Liver (tissue), 9 donors: ENCODE measurements around the gene CEP350. TPM values are rescaled to one million over a fixed set of nuclear protein-coding genes. Genes with fewer than 3 reads are reported as not detected.

Source experiments
- DNase-seq: peaks from one replicate; pipeline ENCODE4 v3.0.0-alpha.2; 2017; ENCODE audit warnings: low spot score
- H3K27ac ChIP-seq, 2 donors: one replicate each; pipeline ENCODE4 v1.7.0; 2013; ENCODE audit warnings: inconsistent platforms in 2 of 2, low read length in 2 of 2, control low read depth in 1 of 2, low read depth in 1 of 2, mild to moderate bottlenecking in 1 of 2
- H3K27me3 ChIP-seq, 4 donors: one replicate each; pipeline versions ENCODE4 v1.6.1 to v1.7.0; 2013; ENCODE audit warnings: low read length in 3 of 4, inconsistent platforms in 1 of 4, mild to moderate bottlenecking in 1 of 4, moderate library complexity in 1 of 4; ENCODE audit not compliant: control insufficient read depth in 4 of 4, insufficient read depth in 4 of 4
- H3K36me3 ChIP-seq, 4 donors: one replicate each; pipeline versions ENCODE4 v1.6.1 to v1.7.0; 2013; ENCODE audit warnings: low read length in 3 of 4, mild to moderate bottlenecking in 3 of 4, low read depth in 1 of 4, moderate library complexity in 1 of 4; ENCODE audit not compliant: control insufficient read depth in 4 of 4, insufficient read depth in 3 of 4
- H3K4me1 ChIP-seq, 4 donors: one replicate each; pipeline versions ENCODE4 v1.6.1 to v1.7.0; 2013; ENCODE audit warnings: low read length in 3 of 4, mild to moderate bottlenecking in 3 of 4, moderate library complexity in 1 of 4; ENCODE audit not compliant: control insufficient read depth in 4 of 4, insufficient read depth in 4 of 4
- H3K4me3 ChIP-seq, 3 donors: one replicate each; pipeline versions ENCODE4 v1.6.1 to v1.7.0; 2013; ENCODE audit warnings: low read length in 3 of 3, control low read depth in 1 of 3, low read depth in 1 of 3, mild to moderate bottlenecking in 1 of 3
- H3K9ac ChIP-seq, 2 donors: one replicate each; pipeline ENCODE4 v1.7.0; 2013; ENCODE audit warnings: low read length in 2 of 2, mild to moderate bottlenecking in 2 of 2, moderate library complexity in 2 of 2, control low read depth in 1 of 2, low read depth in 1 of 2
- H3K9me3 ChIP-seq, 4 donors: one replicate each; pipeline versions ENCODE4 v1.6.1 to v1.7.0; 2013; ENCODE audit warnings: low read length in 3 of 4; ENCODE audit not compliant: control insufficient read depth in 4 of 4
- FOXA1 ChIP-seq: IDR thresholded peaks from 2 replicates; pipeline ENCODE4 v1.6.1; 2016; ENCODE audit warnings: antibody characterized with exemption
- FOXA2 ChIP-seq: IDR thresholded peaks from 2 replicates; pipeline ENCODE4 v1.6.1; 2016; ENCODE audit warnings: antibody characterized with exemption
- GABPA ChIP-seq, 2 donors: IDR thresholded peaks in 1 of 2; conservative IDR thresholded peaks in 1 of 2; 2 replicates each; pipeline ENCODE4 v1.6.1; 2016; ENCODE audit warnings: antibody characterized with exemption in 2 of 2, mild to moderate bottlenecking in 1 of 2, moderate library complexity in 1 of 2
- HNF4A ChIP-seq, 2 donors: conservative IDR thresholded peaks; 2 replicates each; pipeline ENCODE4 v1.6.1; 2016; ENCODE audit warnings: antibody characterized with exemption in 2 of 2, mild to moderate bottlenecking in 2 of 2
- HNF4G ChIP-seq: IDR thresholded peaks from 2 replicates; pipeline ENCODE4 v1.6.1; 2016; ENCODE audit warnings: antibody characterized with exemption
- JUND ChIP-seq, 2 donors: IDR thresholded peaks; 2 replicates each; pipeline ENCODE4 v1.6.1; 2016; ENCODE audit warnings: antibody characterized with exemption in 2 of 2
- MAX ChIP-seq: IDR thresholded peaks from 2 replicates; pipeline ENCODE4 v1.6.1; 2016; ENCODE audit warnings: antibody characterized with exemption
- RAD21 ChIP-seq, 2 donors: IDR thresholded peaks; 2 replicates each; pipeline ENCODE4 v1.6.1; 2016; ENCODE audit warnings: antibody characterized with exemption in 2 of 2, mild to moderate bottlenecking in 2 of 2
- SP1 ChIP-seq: IDR thresholded peaks from 2 replicates; pipeline ENCODE4 v1.6.1; 2018; ENCODE audit warnings: antibody characterized with exemption, mild to moderate bottlenecking
- TAF1 ChIP-seq: conservative IDR thresholded peaks from 2 replicates; pipeline ENCODE4 v1.6.1; 2016; ENCODE audit warnings: antibody characterized with exemption, mild to moderate bottlenecking
- YY1 ChIP-seq: IDR thresholded peaks from 2 replicates; pipeline ENCODE4 v1.6.1; 2016; ENCODE audit warnings: antibody characterized with exemption, mild to moderate bottlenecking
- ZBTB33 ChIP-seq: IDR thresholded peaks from 2 replicates; pipeline ENCODE4 v1.6.1; 2016; ENCODE audit warnings: antibody characterized with exemption
- WGBS: extraction: QIAGEN DNeasy Blood & Tissue Kit; methylation state at CpG from one replicate; pipeline ENCODE4 v1.1.7; 2013; 5-methylcytosine and 5-hydroxymethylcytosine counted together
- polyA plus RNA-seq, 2 donors: library from polyadenylated mRNA; stranded (reverse) in 1 of 2; unstranded in 1 of 2; fragments of 200-250 nt in 1 of 2; fragments of >200 nt in 1 of 2; fragmentation: Nextera tagmentation in 1 of 2; extraction: Ambion mirVana in 1 of 2; gene quantifications; one replicate each; pipeline versions ENCODE4 v1.2.1 to v1.2.3, GENCODE V29; 2013 to 2015
- total RNA-seq, 2 donors: library from RNA; depleted of rRNA; stranded (reverse); fragments of >200 nt; gene quantifications; one replicate each; pipeline ENCODE4 v1.2.3, GENCODE V29; 2014
- TF ChIP-seq, protein P1 (sequence below): IDR thresholded peaks from 2 replicates; pipeline ENCODE4 v1.6.1; 2016; ENCODE audit warnings: antibody characterized with exemption, mild to moderate bottlenecking
- TF ChIP-seq, protein P2 (sequence below): IDR thresholded peaks from 2 replicates; pipeline ENCODE4 v1.6.1; 2016; ENCODE audit warnings: antibody characterized with exemption
- donor health status: healthy.
- donor health status: healthy.
- donor health status: healthy.
- donor health status: healthy.
- donor health status: healthy.

The CEP350 gene
- total and polyA plus RNA-seq, 4 donors: 4.5 to 49.0 (median 18.9) TPM

- no peak for DNase-seq
- Histone ChIP-seq H3K4me3 (no peak overlapping the region), H3K27ac (no peak overlapping the region), H3K9me3 (no peaks in the 10 kb centered on the region), H3K9ac (no peak overlapping the region), H3K27me3 (no peaks in the 10 kb centered on the region), H3K36me3 (peaks cover 6 to 40% (median 26%) of the 10 kb centered on the region in 4 donors), H3K4me1 (no peaks in the 10 kb centered on the region)
- TF ChIP-seq YY1: no peak
- TF ChIP-seq JUND (IDR thresholded peaks at IDR 0.05): no peak
- no peak for TF ChIP-seq FOXA1
- TF ChIP-seq, protein P1, sequence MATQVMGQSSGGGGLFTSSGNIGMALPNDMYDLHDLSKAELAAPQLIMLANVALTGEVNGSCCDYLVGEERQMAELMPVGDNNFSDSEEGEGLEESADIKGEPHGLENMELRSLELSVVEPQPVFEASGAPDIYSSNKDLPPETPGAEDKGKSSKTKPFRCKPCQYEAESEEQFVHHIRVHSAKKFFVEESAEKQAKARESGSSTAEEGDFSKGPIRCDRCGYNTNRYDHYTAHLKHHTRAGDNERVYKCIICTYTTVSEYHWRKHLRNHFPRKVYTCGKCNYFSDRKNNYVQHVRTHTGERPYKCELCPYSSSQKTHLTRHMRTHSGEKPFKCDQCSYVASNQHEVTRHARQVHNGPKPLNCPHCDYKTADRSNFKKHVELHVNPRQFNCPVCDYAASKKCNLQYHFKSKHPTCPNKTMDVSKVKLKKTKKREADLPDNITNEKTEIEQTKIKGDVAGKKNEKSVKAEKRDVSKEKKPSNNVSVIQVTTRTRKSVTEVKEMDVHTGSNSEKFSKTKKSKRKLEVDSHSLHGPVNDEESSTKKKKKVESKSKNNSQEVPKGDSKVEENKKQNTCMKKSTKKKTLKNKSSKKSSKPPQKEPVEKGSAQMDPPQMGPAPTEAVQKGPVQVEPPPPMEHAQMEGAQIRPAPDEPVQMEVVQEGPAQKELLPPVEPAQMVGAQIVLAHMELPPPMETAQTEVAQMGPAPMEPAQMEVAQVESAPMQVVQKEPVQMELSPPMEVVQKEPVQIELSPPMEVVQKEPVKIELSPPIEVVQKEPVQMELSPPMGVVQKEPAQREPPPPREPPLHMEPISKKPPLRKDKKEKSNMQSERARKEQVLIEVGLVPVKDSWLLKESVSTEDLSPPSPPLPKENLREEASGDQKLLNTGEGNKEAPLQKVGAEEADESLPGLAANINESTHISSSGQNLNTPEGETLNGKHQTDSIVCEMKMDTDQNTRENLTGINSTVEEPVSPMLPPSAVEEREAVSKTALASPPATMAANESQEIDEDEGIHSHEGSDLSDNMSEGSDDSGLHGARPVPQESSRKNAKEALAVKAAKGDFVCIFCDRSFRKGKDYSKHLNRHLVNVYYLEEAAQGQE: no peak
- no peak for TF ChIP-seq FOXA2
- TF ChIP-seq TAF1: no peak
- TF ChIP-seq GABPA (IDR thresholded peaks at IDR 0.05 in 1 of 2, conservative IDR thresholded peaks at IDR 0.05 in 1 of 2): no peak
- no peak for TF ChIP-seq HNF4G
Observed at GRCh38 chr1:180057883-180058396, 103.3 kb downstream of the CEP350 start.

DNA sequence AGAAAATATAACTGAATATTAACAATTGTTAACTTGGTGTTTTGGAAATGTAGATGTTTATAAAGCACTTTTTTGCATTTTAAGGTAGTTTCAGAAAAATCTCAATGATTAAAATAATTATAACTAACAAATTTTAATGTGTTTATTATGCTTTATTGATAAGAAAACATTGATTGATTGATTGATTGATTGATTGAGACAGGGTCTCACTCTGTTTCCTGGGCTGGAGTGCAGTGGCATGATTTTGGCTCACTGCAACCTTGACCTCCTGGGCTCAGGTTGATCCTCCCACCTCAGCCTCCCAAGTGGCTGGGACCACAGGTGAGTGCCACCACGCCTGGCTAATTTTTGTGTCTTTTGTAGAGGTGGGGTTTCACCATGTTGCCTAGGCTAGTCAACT, 106.4 kb downstream of the CEP350 start:
- no peaks in the 10 kb centered on the region for H3K9me3 ChIP-seq
- no peak overlapping the region for H3K27ac ChIP-seq
- 95% methylated on average over 1 of the region's 1 CpG for WGBS
- H3K4me1 ChIP-seq: no peaks in the 10 kb centered on the region
- no peak overlapping the region for H3K9ac ChIP-seq
- no peak overlapping the region for H3K4me3 ChIP-seq
- H3K27me3 ChIP-seq: no peaks in the 10 kb centered on the region
- DNase-seq: no peak
- H3K36me3 ChIP-seq: peaks cover 8 to 29% (median 23%) of the 10 kb centered on the region in 4 donors
- TF ChIP-seq SP1 (no peak), MAX (no peak), HNF4A (conservative IDR thresholded peaks at IDR 0.05) (no peak), FOXA1 (no peak), JUND (IDR thresholded peaks at IDR 0.05) (no peak), ZBTB33 (no peak), RAD21 (IDR thresholded peaks at IDR 0.05) (no peak), YY1 (no peak)
- TF ChIP-seq, protein P2, sequence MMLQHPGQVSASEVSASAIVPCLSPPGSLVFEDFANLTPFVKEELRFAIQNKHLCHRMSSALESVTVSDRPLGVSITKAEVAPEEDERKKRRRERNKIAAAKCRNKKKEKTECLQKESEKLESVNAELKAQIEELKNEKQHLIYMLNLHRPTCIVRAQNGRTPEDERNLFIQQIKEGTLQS: no peak
- TF ChIP-seq, protein P1: no peak
